Nephron (organoid): Measurements from ENCODE around the gene TECTA.

Experiments
- H3K27ac Mint-ChIP-seq, 3 experiments: 2 replicates each; pipeline ENCODE4 v1.8.0; 2020; ENCODE audit warnings: mixed read lengths in 3 of 3, mild to moderate bottlenecking in 2 of 3, moderate library complexity in 1 of 3
- H3K27me3 Mint-ChIP-seq: 2 replicates; pipeline ENCODE4 v1.8.0; 2021; ENCODE audit warnings: low read depth, mild to moderate bottlenecking, moderate library complexity, mixed read lengths
- H3K36me3 Mint-ChIP-seq: 2 replicates; pipeline ENCODE4 v1.8.0; 2020; ENCODE audit warnings: low read depth, mixed read lengths
- H3K4me1 Mint-ChIP-seq: 2 replicates; pipeline ENCODE4 v1.8.0; 2020; ENCODE audit warnings: mixed read lengths
- H3K4me3 Mint-ChIP-seq, 3 experiments: 2 replicates each; pipeline ENCODE4 v1.8.0; 2020; ENCODE audit warnings: mild to moderate bottlenecking in 3 of 3, mixed read lengths in 3 of 3, moderate library complexity in 2 of 3
- H3K9me3 Mint-ChIP-seq: 2 replicates; pipeline ENCODE4 v1.8.0; 2020; ENCODE audit warnings: mixed read lengths
- CTCF ChIP-seq, 3 experiments: fragments of 200-600 bp; sonication (generic); IDR thresholded peaks; one replicate each; pipeline ENCODE4 v1.5.0; 2021; ENCODE audit warnings: antibody characterized with exemption in 3 of 3; ENCODE audit not compliant: unreplicated experiment in 3 of 3

Gene TECTA

GRCh38 chr11:121108413-121108812 lies 7.4 kb downstream of the TECTA start:
- Mint-ChIP-seq H3K27me3 (peaks cover 29% of the 10 kb centered on the region), H3K4me3 (no peak overlapping the region), H3K9me3 (no peaks in the 10 kb centered on the region), H3K4me1 (peaks cover 67% of the 10 kb centered on the region), H3K27ac (no peak overlapping the region), H3K36me3 (no peaks in the 10 kb centered on the region)
- no peak for TF ChIP-seq CTCF (IDR thresholded peaks at IDR 0.05; ENCODE audit: unreplicated experiment in 3 of 3)

DNA sequence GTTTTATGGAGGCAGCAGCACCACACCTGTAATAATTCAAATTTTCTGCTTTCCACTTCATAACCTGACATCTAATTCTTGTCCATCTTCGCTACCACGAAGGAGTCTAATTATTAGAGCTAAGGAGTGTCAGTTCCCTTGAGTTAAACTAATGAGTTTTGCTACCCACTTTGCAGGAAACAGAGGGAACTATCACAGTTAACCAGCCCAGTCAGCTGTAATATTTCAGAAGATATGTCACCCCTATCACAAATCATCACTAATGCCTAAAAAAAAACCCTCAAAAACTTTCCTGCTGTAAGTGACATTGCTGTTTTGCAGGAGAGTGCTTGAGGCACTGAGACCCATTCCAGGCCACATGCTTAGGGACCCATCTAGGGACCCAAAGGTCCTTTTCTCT lies 8.4 kb downstream of the TECTA start:
- TF ChIP-seq CTCF (IDR thresholded peaks at IDR 0.05; ENCODE audit: unreplicated experiment in 3 of 3), result no peak
- Mint-ChIP-seq H3K4me3 (no peak overlapping the region), H3K9me3 (no peaks in the 10 kb centered on the region), H3K4me1 (peaks cover 60% of the 10 kb centered on the region), H3K36me3 (no peaks in the 10 kb centered on the region), H3K27ac (no peak overlapping the region), H3K27me3 (peaks cover 31% of the 10 kb centered on the region)

- H3K4me3 Mint-ChIP-seq, result no peak overlapping the region
Measured at GRCh38 chr11:121109916-121110586, 9.0 kb downstream of the TECTA start.

GRCh38 chr11:121110871-121111724 lies 10.1 kb downstream of the TECTA start:
- Mint-ChIP-seq H3K4me1 (peaks cover 43% of the 10 kb centered on the region), H3K36me3 (no peaks in the 10 kb centered on the region), H3K27ac (peak overlapping the region in 1 of 3 experiments; percentile 42), H3K4me3 (no peak overlapping the region), H3K27me3 (peaks cover 31% of the 10 kb centered on the region), H3K9me3 (no peaks in the 10 kb centered on the region)
- no peak for TF ChIP-seq CTCF (IDR thresholded peaks at IDR 0.05; ENCODE audit: unreplicated experiment in 3 of 3)

More at GRCh38 chr11:121109916-121110586, 9.0 kb downstream of the TECTA start:
- no peak for TF ChIP-seq CTCF (IDR thresholded peaks at IDR 0.05; ENCODE audit: unreplicated experiment in 3 of 3)
- Mint-ChIP-seq H3K27me3 (peaks cover 31% of the 10 kb centered on the region), H3K36me3 (no peaks in the 10 kb centered on the region), H3K9me3 (no peaks in the 10 kb centered on the region), H3K27ac (no peak overlapping the region), H3K4me1 (peaks cover 54% of the 10 kb centered on the region)

DNA sequence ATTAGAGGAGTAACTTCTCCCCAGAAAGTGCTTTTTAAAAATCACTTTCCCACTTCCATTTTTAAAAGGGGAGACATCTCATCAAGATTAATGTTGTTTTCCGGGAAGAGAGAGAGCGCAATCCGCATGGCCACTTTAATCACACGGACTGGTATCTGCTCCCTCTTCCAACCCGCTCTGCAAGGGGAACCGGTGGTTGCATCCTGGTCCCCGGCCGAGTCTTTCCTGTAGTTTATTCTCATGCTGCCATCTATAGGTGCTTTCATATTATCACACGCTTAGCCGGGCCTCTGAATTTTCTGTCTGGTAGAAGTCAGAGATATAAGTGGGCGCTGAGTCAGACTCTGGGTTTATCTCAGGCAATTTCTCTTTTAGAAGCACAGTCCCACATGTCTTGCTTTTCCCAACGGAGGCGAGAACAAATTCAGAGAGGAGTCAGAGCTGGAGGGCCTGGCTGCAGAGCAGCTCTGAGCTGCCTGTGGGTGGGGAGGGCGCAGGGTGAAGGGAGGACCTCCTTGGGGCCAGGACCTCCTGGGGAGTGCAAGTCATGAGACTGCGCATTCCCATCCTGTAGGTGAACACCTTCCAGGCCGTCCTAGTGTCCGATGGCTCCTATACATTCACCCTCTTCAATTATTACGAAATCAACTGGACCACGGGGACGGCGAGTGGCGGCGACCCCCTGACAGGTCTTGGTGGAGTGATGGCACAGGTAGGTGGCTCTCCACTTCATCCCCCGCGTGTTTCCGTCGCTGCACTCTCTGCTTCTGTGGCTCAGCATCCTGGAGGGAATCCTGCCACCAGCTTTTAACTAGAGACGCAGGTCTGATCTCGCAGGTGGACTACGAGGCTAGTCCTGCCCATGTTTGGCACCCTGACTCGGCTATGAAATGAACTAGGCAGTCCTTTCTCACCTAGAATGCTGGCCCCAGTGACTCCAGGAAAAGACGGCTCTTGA lies 11.7 kb downstream of the TECTA start:
- Mint-ChIP-seq H3K27ac (no peak overlapping the region), H3K27me3 (peaks cover 31% of the 10 kb centered on the region), H3K9me3 (no peaks in the 10 kb centered on the region), H3K36me3 (no peaks in the 10 kb centered on the region), H3K4me3 (no peak overlapping the region), H3K4me1 (peaks cover 34% of the 10 kb centered on the region)
- peak; percentile 55 to 60 (median 58) for TF ChIP-seq CTCF (IDR thresholded peaks at IDR 0.05; ENCODE audit: unreplicated experiment in 3 of 3)
